SK-N-SH treated with all-trans-retinoic acid at 6 μM for 48 hours (cell line): Measurements from ENCODE around the gene LUZP1.

ENCODE experiments used
- ATAC-seq: fragments of 200-7000 bp; cut with Tn5 transposase; 3 replicates; pipeline ENCODE4 v1.9.1; 2020; ENCODE audit warnings: mild to moderate bottlenecking, moderate library complexity
- ARNTL ChIP-seq: fragments of 450-650 bp; formaldehyde crosslinking; IDR thresholded peaks from 2 replicates; pipeline ENCODE4 v1.5.0; 2020; ENCODE audit warnings: low read depth, mild to moderate bottlenecking, moderate library complexity, borderline replicate concordance
- BACH2 ChIP-seq: fragments of 250-450 bp; sonication (Bioruptor Pico); IDR thresholded peaks from 2 replicates; pipeline ENCODE4 v1.9.0; 2021; ENCODE audit warnings: mild to moderate bottlenecking, borderline replicate concordance
- CREB5 ChIP-seq: fragments of 250-450 bp; sonication (Bioruptor Pico); IDR thresholded peaks from 2 replicates; pipeline ENCODE4 v1.5.1; 2020; ENCODE audit warnings: low read depth, mild to moderate bottlenecking, moderate library complexity
- CSDC2 ChIP-seq: fragments of 250-450 bp; sonication (Bioruptor Pico); IDR thresholded peaks from 2 replicates; pipeline ENCODE4 v1.5.0; 2020; ENCODE audit warnings: mild to moderate bottlenecking, moderate library complexity
- CSRNP3 ChIP-seq: fragments of 250-450 bp; sonication (Bioruptor Pico); IDR thresholded peaks from 2 replicates; pipeline ENCODE4 v1.5.1; 2021; ENCODE audit warnings: mild to moderate bottlenecking, moderate library complexity
- GLIS3 ChIP-seq: fragments of 250-450 bp; sonication (Bioruptor Pico); IDR thresholded peaks from 2 replicates; pipeline ENCODE4 v1.5.0; 2020; ENCODE audit warnings: mild to moderate bottlenecking, moderate library complexity
- ISL1 ChIP-seq: fragments of 250-450 bp; sonication (Bioruptor Pico); IDR thresholded peaks from 2 replicates; pipeline ENCODE4 v2.1.2; 2022; ENCODE audit warnings: mild to moderate bottlenecking, moderate library complexity
- OSR1 ChIP-seq: fragments of 250-450 bp; sonication (Bioruptor Pico); IDR thresholded peaks from 2 replicates; pipeline ENCODE4 v1.8.0; 2022; ENCODE audit warnings: moderate library complexity, mild to moderate bottlenecking, inconsistent platforms
- PATZ1 ChIP-seq: fragments of 250-450 bp; sonication (Bioruptor Pico); IDR thresholded peaks from 2 replicates; pipeline ENCODE4 v1.8.0; 2020; ENCODE audit warnings: mild to moderate bottlenecking, moderate library complexity, borderline replicate concordance
- POU6F1 ChIP-seq: fragments of 250-450 bp; sonication (Bioruptor Pico); IDR thresholded peaks from 2 replicates; pipeline ENCODE4 v1.8.0; 2021; ENCODE audit warnings: low read depth, mild to moderate bottlenecking, moderate library complexity, borderline replicate concordance
- RARB ChIP-seq: fragments of 250-450 bp; sonication (Bioruptor Pico); IDR thresholded peaks from 2 replicates; pipeline ENCODE4 v1.8.0; 2021; ENCODE audit warnings: mild to moderate bottlenecking, moderate library complexity
- SNAI2 ChIP-seq: fragments of 250-450 bp; sonication (Bioruptor Pico); IDR thresholded peaks from 2 replicates; pipeline ENCODE4 v1.5.0; 2020; ENCODE audit warnings: mild to moderate bottlenecking, moderate library complexity
- TCF4 ChIP-seq: fragments of 250-450 bp; sonication (Bioruptor Pico); IDR thresholded peaks from 2 replicates; pipeline ENCODE4 v1.8.0; 2021; ENCODE audit warnings: mild to moderate bottlenecking, moderate library complexity, borderline replicate concordance
- TOX ChIP-seq: fragments of 250-450 bp; sonication (Bioruptor Pico); IDR thresholded peaks from 2 replicates; pipeline ENCODE4 v1.8.0; 2021; ENCODE audit warnings: mild to moderate bottlenecking, moderate library complexity, borderline replicate concordance
- TSHZ2 ChIP-seq: fragments of 250-450 bp; sonication (Bioruptor Pico); IDR thresholded peaks from 2 replicates; pipeline ENCODE4 v1.5.0; 2020; ENCODE audit warnings: mild to moderate bottlenecking, moderate library complexity
- ZC3H10 ChIP-seq: fragments of 250-450 bp; sonication (Bioruptor Pico); IDR thresholded peaks from 2 replicates; pipeline ENCODE4 v1.5.1; 2021; ENCODE audit warnings: mild to moderate bottlenecking, moderate library complexity
- ZFP3 ChIP-seq: fragments of 250-450 bp; sonication (Bioruptor Pico); IDR thresholded peaks from 2 replicates; pipeline ENCODE4 v1.5.0; 2020; ENCODE audit warnings: mild to moderate bottlenecking, moderate library complexity
- ZFP30 ChIP-seq: fragments of 450-650 bp; formaldehyde crosslinking; IDR thresholded peaks from 2 replicates; pipeline ENCODE4 v1.5.0; 2022; ENCODE audit warnings: mild to moderate bottlenecking, moderate library complexity
- ZNF565 ChIP-seq: fragments of 450-650 bp; formaldehyde crosslinking; conservative IDR thresholded peaks from 2 replicates; pipeline ENCODE4 v1.5.0; 2020; ENCODE audit warnings: low read depth, mild to moderate bottlenecking, moderate library complexity
- ZNF70 ChIP-seq: fragments of 450-650 bp; formaldehyde crosslinking; IDR thresholded peaks from 2 replicates; pipeline ENCODE4 v1.5.0; 2020; ENCODE audit warnings: mild to moderate bottlenecking, moderate library complexity
- ZNF8 ChIP-seq: fragments of 450-650 bp; formaldehyde crosslinking; IDR thresholded peaks from 2 replicates; pipeline ENCODE4 v1.5.0; 2020; ENCODE audit warnings: mild to moderate bottlenecking, moderate library complexity

LUZP1 gene

GRCh38 chr1:23177438-23178380, 9.1 kb upstream of the LUZP1 start:
- TF ChIP-seq CSRNP3 (CRISPR knock-in tag): no peak
- TF ChIP-seq PATZ1: 0 out of 2 replicates have a peak, but pooled peaks have one; percentile 39
- 0 out of 2 replicates have a peak, but pooled peaks have one; percentile 41 for TF ChIP-seq CREB5 (CRISPR knock-in tag)
- TF ChIP-seq, all 23 proteins: peak for 2
- peak; percentile 93 for ATAC-seq

- no peak for ATAC-seq
These were observed 8.4 kb upstream of the LUZP1 start for GRCh38 chr1:23177031-23177430.

More at GRCh38 chr1:23177031-23177430, 8.4 kb upstream of the LUZP1 start:
- TF ChIP-seq TSHZ2 (CRISPR knock-in tag) (no peak), TOX (no peak), PATZ1 (no peak), ZC3H10 (no peak), ISL1 (CRISPR knock-in tag) (no peak), GLIS3 (CRISPR knock-in tag) (no peak), CSRNP3 (CRISPR knock-in tag) (no peak), OSR1 (CRISPR knock-in tag) (no peak), TCF4 (no peak), ZFP3 (CRISPR knock-in tag) (no peak), ZNF8 (CRISPR knock-in tag) (no peak), ARNTL (CRISPR knock-in tag) (no peak), POU6F1 (CRISPR knock-in tag) (no peak), RARB (CRISPR knock-in tag) (no peak), SNAI2 (no peak), BACH2 (CRISPR knock-in tag) (no peak), ZFP30 (CRISPR knock-in tag) (no peak), CSDC2 (no peak), ZNF565 (CRISPR knock-in tag) (no peak), ZNF70 (no peak)
